Parathyroid adenoma (tissue), 2 donors: ENCODE results near the gene ANKRD34B.
"Not testable (repeated sequence)": the region's sequence is repeated elsewhere in the genome, so short reads cannot be mapped to it uniquely, and the experiment has no call there.

Source experiments
- H2AFZ ChIP-seq: fragments of 300-600 bp; sonication (generic); one replicate; pipeline ENCODE4 v1.7.0; 2017; ENCODE audit warnings: antibody characterized with exemption, mild to moderate bottlenecking
- H3K27ac ChIP-seq: fragments of 300-600 bp; sonication (generic); one replicate; pipeline ENCODE4 v1.7.0; 2017
- H3K27me3 ChIP-seq: fragments of 300-600 bp; sonication (generic); one replicate; pipeline ENCODE4 v1.7.0; 2017; ENCODE audit warnings: low read length; ENCODE audit not compliant: control insufficient read depth, insufficient read depth
- H3K36me3 ChIP-seq: fragments of 300-600 bp; sonication (generic); one replicate; pipeline ENCODE4 v1.7.0; 2017; ENCODE audit warnings: low read length; ENCODE audit not compliant: control insufficient read depth, insufficient read depth
- H3K4me1 ChIP-seq: fragments of 300-600 bp; sonication (generic); one replicate; pipeline ENCODE4 v1.7.0; 2017; ENCODE audit warnings: control low read depth
- H3K4me2 ChIP-seq: fragments of 300-600 bp; sonication (generic); one replicate; pipeline ENCODE4 v1.7.0; 2017; ENCODE audit warnings: low read length
- H3K4me3 ChIP-seq: fragments of 300-600 bp; sonication (generic); one replicate; pipeline ENCODE4 v1.7.0; 2017; ENCODE audit warnings: low read depth, low read length
- H3K79me2 ChIP-seq: fragments of 300-600 bp; sonication (generic); one replicate; pipeline ENCODE4 v1.7.0; 2017; ENCODE audit warnings: control low read depth
- H3K9ac ChIP-seq: fragments of 300-600 bp; sonication (generic); one replicate; pipeline ENCODE4 v1.7.0; 2017; ENCODE audit warnings: mild to moderate bottlenecking
- H3K9me3 ChIP-seq: fragments of 300-600 bp; sonication (generic); one replicate; pipeline ENCODE4 v1.7.0; 2017; ENCODE audit warnings: low read length; ENCODE audit not compliant: control insufficient read depth
- TF ChIP-seq, protein P1 (sequence below): fragments of 300-600 bp; sonication (generic); IDR thresholded peaks from one replicate; pipeline ENCODE4 v1.7.0; 2017; ENCODE audit warnings: antibody characterized with exemption, mild to moderate bottlenecking
- donor health status: primary hyperparathyroidism.

ANKRD34B gene

DNA sequence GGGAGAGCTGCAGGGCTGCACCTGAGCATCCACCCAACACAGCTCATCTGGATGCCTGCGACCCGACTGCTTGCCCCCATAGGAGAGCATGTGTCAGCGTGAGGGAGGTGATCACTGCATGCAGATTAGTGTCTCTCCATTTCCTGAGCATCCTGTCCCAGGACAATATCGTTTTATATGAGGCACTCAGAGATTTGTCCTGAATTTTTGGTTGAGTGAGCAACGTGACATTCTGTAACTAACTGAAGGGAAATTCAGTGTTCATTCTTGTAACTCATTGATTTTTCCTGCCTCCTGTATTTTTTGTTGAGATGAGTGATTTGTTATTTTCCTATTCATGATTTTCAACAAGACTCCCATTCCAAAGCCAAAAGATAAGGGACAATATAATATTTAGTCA, 20.7 kb upstream of the ANKRD34B start:
- no peak overlapping the region for H3K4me3 ChIP-seq
- H3K4me1 ChIP-seq = no peaks in the 10 kb centered on the region
- no peak overlapping the region for H3K9ac ChIP-seq
- no peak overlapping the region for H3K27ac ChIP-seq
- H3K79me2 ChIP-seq = no peaks in the 10 kb centered on the region
- no peaks in the 10 kb centered on the region for H3K27me3 ChIP-seq
- no peaks in the 10 kb centered on the region for H3K9me3 ChIP-seq
- no peak overlapping the region for H3K4me2 ChIP-seq
- H3K36me3 ChIP-seq = no peaks in the 10 kb centered on the region
- TF ChIP-seq, protein P1, sequence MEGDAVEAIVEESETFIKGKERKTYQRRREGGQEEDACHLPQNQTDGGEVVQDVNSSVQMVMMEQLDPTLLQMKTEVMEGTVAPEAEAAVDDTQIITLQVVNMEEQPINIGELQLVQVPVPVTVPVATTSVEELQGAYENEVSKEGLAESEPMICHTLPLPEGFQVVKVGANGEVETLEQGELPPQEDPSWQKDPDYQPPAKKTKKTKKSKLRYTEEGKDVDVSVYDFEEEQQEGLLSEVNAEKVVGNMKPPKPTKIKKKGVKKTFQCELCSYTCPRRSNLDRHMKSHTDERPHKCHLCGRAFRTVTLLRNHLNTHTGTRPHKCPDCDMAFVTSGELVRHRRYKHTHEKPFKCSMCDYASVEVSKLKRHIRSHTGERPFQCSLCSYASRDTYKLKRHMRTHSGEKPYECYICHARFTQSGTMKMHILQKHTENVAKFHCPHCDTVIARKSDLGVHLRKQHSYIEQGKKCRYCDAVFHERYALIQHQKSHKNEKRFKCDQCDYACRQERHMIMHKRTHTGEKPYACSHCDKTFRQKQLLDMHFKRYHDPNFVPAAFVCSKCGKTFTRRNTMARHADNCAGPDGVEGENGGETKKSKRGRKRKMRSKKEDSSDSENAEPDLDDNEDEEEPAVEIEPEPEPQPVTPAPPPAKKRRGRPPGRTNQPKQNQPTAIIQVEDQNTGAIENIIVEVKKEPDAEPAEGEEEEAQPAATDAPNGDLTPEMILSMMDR = no peak
- H2AFZ ChIP-seq = no peak overlapping the region

DNA sequence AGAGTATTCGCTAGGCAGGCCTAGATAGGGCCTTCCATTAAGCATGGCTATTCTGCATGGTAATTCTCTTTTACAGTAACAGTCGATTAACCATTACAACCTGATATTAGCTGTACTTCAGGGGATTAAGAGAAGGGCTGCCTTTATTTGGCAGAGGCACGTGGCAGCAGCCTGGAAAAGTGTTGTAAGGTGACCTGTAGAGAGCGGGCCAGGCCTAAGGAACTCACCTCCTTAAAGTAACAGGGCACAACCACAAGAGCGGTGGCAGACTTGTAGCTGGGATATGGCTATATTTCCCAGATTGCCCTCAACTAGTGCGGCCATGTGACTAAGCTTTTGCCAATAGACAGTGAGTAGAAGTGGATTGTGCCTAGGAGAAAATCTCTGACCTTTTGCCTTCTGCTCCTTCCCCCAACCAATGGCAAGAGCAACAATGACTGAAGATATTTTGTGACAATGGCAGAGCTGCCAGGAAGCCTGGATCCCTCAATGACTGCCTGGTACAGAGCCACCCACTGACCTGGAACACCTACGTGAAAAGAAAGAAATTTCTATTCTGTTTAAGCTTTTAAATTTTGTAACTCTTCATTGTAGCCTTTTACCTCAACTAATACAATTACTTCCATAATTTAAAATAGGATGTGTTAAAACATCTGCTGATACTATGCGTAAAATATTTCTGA, 18.9 kb upstream of the ANKRD34B start:
- Histone ChIP-seq H3K9me3 (no peaks in the 10 kb centered on the region), H3K27ac (no peak overlapping the region), H3K4me1 (no peaks in the 10 kb centered on the region), H3K9ac (no peak overlapping the region), H3K36me3 (no peaks in the 10 kb centered on the region), H3K27me3 (no peaks in the 10 kb centered on the region), H3K4me2 (no peak overlapping the region), H3K79me2 (no peaks in the 10 kb centered on the region), H2AFZ (no peak overlapping the region), H3K4me3 (no peak overlapping the region)
- TF ChIP-seq, protein P1 = no peak

DNA sequence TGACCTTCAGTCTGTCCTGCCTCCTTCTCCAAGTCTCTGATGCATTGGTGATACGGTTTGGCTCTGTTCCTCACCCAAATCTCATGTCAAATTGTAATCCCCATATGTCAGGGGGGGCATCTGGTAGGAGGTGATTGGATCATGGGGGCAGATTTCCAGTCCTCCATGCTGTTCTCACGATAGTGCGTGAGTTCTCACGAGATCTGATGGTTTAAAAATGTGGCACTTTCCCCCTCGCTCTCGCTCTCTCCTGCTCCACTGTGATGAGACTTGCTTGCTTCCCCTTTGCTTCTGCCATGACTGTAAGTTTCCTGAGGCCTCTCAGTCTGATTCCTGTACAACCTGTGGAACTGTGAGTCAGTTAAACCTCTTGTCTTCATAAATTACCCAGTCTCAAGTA, 14.7 kb upstream of the ANKRD34B start:
- TF ChIP-seq, protein P1 = no peak
- H3K27ac ChIP-seq = no peak overlapping the region

DNA sequence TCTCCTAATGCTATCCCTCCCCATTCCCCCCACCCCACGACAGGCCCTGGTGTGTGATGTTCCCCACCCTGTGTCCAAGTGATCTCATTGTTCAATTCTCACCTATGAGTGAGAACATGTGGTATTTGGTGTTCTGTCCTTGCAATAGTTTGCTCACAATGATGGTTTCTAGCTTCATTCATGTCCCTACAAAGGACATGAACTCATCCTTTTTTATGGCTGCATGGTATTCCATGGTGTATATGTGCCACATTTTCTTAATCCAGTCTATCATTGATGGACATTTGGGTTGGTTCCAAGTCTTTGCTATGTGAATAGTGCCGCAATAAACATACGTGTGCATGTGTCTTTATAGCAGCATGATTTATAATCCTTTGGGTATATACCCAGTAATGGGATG, 10.2 kb upstream of the ANKRD34B start:
- H3K79me2 ChIP-seq, H3K36me3 ChIP-seq, H3K9ac ChIP-seq, H3K9me3 ChIP-seq, H3K4me3 ChIP-seq, H2AFZ ChIP-seq, H3K4me2 ChIP-seq, H3K27ac ChIP-seq, H3K27me3 ChIP-seq, H3K4me1 ChIP-seq: not testable (repeated sequence)

More for the DNA sequence above, 14.7 kb upstream of the ANKRD34B start:
- Histone ChIP-seq H3K4me3 (no peak overlapping the region), H3K9ac (no peak overlapping the region), H3K4me1 (no peaks in the 10 kb centered on the region), H3K79me2 (no peaks in the 10 kb centered on the region), H3K9me3 (no peaks in the 10 kb centered on the region), H3K27me3 (no peaks in the 10 kb centered on the region), H3K36me3 (no peaks in the 10 kb centered on the region), H3K4me2 (no peak overlapping the region), H2AFZ (no peak overlapping the region)

DNA sequence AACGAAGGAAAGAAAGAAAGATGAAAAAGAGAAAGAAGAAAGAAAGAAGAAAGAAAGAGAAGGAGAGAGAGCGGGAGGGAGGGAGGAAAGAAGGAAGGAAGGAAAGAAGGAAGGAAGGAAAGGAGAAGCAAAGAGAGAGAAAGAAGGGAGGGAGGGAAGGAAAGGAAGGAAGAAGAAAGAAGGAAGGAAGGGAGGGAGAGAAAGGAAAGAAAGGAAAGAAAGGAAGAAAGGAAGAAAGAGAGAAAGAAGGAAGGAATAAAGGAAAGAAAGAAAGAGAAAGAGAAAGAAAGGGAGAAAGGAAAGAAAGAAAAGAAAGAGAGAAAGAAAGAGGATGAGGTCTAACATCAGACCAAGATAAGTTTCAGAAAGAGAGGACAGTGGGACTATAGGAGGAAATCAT, 9.0 kb upstream of the ANKRD34B start:
- no peaks in the 10 kb centered on the region for H3K27me3 ChIP-seq
- no peak overlapping the region for H3K27ac ChIP-seq
- TF ChIP-seq, protein P1 = no peak
- no peaks in the 10 kb centered on the region for H3K4me1 ChIP-seq
- H3K36me3 ChIP-seq = no peaks in the 10 kb centered on the region
- no peak overlapping the region for H2AFZ ChIP-seq
- H3K4me3 ChIP-seq = no peak overlapping the region
- H3K9ac ChIP-seq = no peak overlapping the region
- H3K9me3 ChIP-seq = no peaks in the 10 kb centered on the region
- H3K4me2 ChIP-seq = no peak overlapping the region
- H3K79me2 ChIP-seq = no peaks in the 10 kb centered on the region
